GM13977 (cell line): ENCODE results near the gene TXNL4B.
A peak's percentile ranks its signal among the peaks of the same experiment; 100 is the strongest.

Experiments
- DNase-seq: peaks from one replicate; pipeline ENCODE4 v3.0.0; 2012; ENCODE audit warnings: low spot score
- CTCF ChIP-seq: IDR thresholded peaks from 2 replicates; pipeline ENCODE4 v1.5.1; 2012; ENCODE audit warnings: mild to moderate bottlenecking, control low read depth; ENCODE audit not compliant: insufficient read depth; ENCODE audit errors: extremely low read depth, missing control alignments
- in situ Hi-C: fragments of 300-500 bp; cut with MboI; formaldehyde crosslinking; loops from one replicate; pipeline ENCODE4 v1.12.0; 2022; ENCODE audit warnings: low sequenced_read_pairs, low pct_unique_long_range_greater_than_20kb, mixed read lengths, inconsistent platforms; ENCODE audit not compliant: unreplicated experiment

TXNL4B gene

GRCh38 chr16:72099377-72099818, 6.0 kb upstream of the TXNL4B start:
- DNase-seq: peak; percentile 67
- peak; percentile 58 for TF ChIP-seq CTCF
- in situ Hi-C loops: no loop called here

GRCh38 chr16:72098936-72099335, 5.5 kb upstream of the TXNL4B start:
- in situ Hi-C loops: no loop called here
- TF ChIP-seq CTCF: no peak
- DNase-seq: no peak

- no peak for TF ChIP-seq CTCF
- no peak for DNase-seq
- in situ Hi-C loops: no loop called here
These were observed 818 bp upstream of the TXNL4B start for GRCh38 chr16:72094266-72094610.

- in situ Hi-C loops: no loop called here
- no peak for TF ChIP-seq CTCF
- no peak for DNase-seq
These were observed 480 bp downstream of the TXNL4B start for GRCh38 chr16:72092832-72093447.

- no peak for TF ChIP-seq CTCF
- no peak for DNase-seq
- in situ Hi-C loops: no loop called here
These were observed 2.2 kb downstream of the TXNL4B start for GRCh38 chr16:72091217-72091616.

- TF ChIP-seq CTCF: no peak
- DNase-seq: no peak
- in situ Hi-C loops: no loop called here
These were observed 8.4 kb downstream of the TXNL4B start for GRCh38 chr16:72085002-72085401.

GRCh38 chr16:72084445-72084844, 9.0 kb downstream of the TXNL4B start:
- in situ Hi-C loops: no loop called here

More at GRCh38 chr16:72084445-72084844, 9.0 kb downstream of the TXNL4B start:
- DNase-seq: no peak
- TF ChIP-seq CTCF: no peak
